GM03348 (cell line): ENCODE data around the gene DPM2.

ENCODE experiments used
- DNase-seq: peaks from one replicate; pipeline ENCODE4 v3.0.0; 2012; ENCODE audit warnings: low spot score

The DPM2 gene

GRCh38 chr9:127955294-127956015 is 17.8 kb upstream of the DPM2 start:
- DNase-seq = peak; percentile 30

GRCh38 chr9:127954831-127955293 is 17.2 kb upstream of the DPM2 start:
- no peak for DNase-seq

GRCh38 chr9:127953768-127954505 is 16.3 kb upstream of the DPM2 start:
- no peak for DNase-seq

GRCh38 chr9:127953154-127953553 is 15.5 kb upstream of the DPM2 start:
- DNase-seq = no peak

- DNase-seq = no peak
Observed at GRCh38 chr9:127950513-127951289, 13.0 kb upstream of the DPM2 start.

- DNase-seq = no peak
Observed at GRCh38 chr9:127949827-127950512, 12.3 kb upstream of the DPM2 start.

GRCh38 chr9:127947841-127948710 is 10.4 kb upstream of the DPM2 start:
- DNase-seq = no peak

GRCh38 chr9:127946728-127947127 is 9.1 kb upstream of the DPM2 start:
- no peak for DNase-seq

- no peak for DNase-seq
Observed at GRCh38 chr9:127945942-127946341, 8.3 kb upstream of the DPM2 start.

GRCh38 chr9:127945338-127945737 is 7.7 kb upstream of the DPM2 start:
- DNase-seq = no peak

- DNase-seq = no peak
Observed at GRCh38 chr9:127944586-127945218, 7.0 kb upstream of the DPM2 start.

GRCh38 chr9:127943731-127944144 is 6.1 kb upstream of the DPM2 start:
- DNase-seq = peak; percentile 90

GRCh38 chr9:127943011-127943662 is 5.5 kb upstream of the DPM2 start:
- no peak for DNase-seq

GRCh38 chr9:127942216-127943010 is 4.8 kb upstream of the DPM2 start:
- DNase-seq = peak; percentile 81

GRCh38 chr9:127941961-127942215 is 4.2 kb upstream of the DPM2 start:
- no peak for DNase-seq

GRCh38 chr9:127941062-127941960 is 3.7 kb upstream of the DPM2 start:
- no peak for DNase-seq

GRCh38 chr9:127940593-127940992 is 2.9 kb upstream of the DPM2 start:
- DNase-seq = no peak

GRCh38 chr9:127938298-127938690 is 640 bp upstream of the DPM2 start:
- no peak for DNase-seq

GRCh38 chr9:127937056-127937387 is 632 bp downstream of the DPM2 start:
- DNase-seq = no peak
